Myometrial cell (primary cell): ENCODE data around the gene IGSF5. TPM values are rescaled to one million over a fixed set of nuclear protein-coding genes. Genes with fewer than 3 reads are reported as not detected.

Experiments used
- total RNA-seq: library from RNA; depleted of rRNA; stranded (reverse); fragments of >200 nt; gene quantifications from 2 replicates; pipeline ENCODE4 v1.2.3, GENCODE V29; 2015

The IGSF5 gene
- total RNA-seq, result not detected in 2 replicates

GRCh38 chr21:39744883-39745282, at the start of gene IGSF5:
Gene IGSF5 (plus strand): TSS chr21:39745183. CDS start chr21:39745510, 327 bp downstream.

Other genes with a start within 250 kb of the IGSF5 start
- under 0.01 TPM in 1 of 2 replicates, not detected in the other for gene B3GALT5, start 132.2 kb upstream of the IGSF5 start, total RNA-seq
- gene PCP4, start 122.3 kb downstream of the IGSF5 start, total RNA-seq, result not detected in 2 replicates